ENCODE results near the gene NDUFB7. TPM values are rescaled to one million over a fixed set of nuclear protein-coding genes. Genes with fewer than 3 reads are reported as not detected.
"Not testable (repeated sequence)": the region's sequence is repeated elsewhere in the genome, so short reads cannot be mapped to it uniquely, and the experiment has no call there.

NDUFB7 gene
- total RNA-seq, 1 donor from 2014 or later, result 375 TPM

DNA sequence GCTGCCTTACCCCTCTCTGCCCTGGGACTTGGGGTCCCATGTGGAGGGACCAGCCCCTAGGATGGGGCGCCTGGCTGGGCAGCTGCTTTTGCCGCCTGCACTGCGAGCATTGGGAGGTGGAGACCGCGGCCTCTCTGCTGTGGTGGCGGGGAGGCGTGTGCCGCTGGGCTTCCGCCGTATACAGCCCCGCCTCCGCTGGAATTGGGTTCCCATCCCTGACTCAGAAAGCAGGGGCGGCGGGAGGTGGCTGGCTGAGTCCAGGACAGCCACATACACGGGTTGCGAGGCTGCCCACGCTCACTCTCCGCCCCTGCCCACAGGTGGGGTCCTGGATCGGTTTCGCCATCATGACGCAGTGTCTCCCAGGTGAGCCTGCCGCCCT is 6.6 kb downstream of the NDUFB7 start:
- TF ChIP-seq POLR2AphosphoS5 (IDR thresholded peaks at IDR 0.05; ENCODE audit: insufficient read depth in 1 of 2, low read depth in 1 of 2) (peak in 1 of 2 donors; percentile 24), POLR2A (IDR thresholded peaks at IDR 0.05) (no peak)
- TF ChIP-seq, protein P1, sequence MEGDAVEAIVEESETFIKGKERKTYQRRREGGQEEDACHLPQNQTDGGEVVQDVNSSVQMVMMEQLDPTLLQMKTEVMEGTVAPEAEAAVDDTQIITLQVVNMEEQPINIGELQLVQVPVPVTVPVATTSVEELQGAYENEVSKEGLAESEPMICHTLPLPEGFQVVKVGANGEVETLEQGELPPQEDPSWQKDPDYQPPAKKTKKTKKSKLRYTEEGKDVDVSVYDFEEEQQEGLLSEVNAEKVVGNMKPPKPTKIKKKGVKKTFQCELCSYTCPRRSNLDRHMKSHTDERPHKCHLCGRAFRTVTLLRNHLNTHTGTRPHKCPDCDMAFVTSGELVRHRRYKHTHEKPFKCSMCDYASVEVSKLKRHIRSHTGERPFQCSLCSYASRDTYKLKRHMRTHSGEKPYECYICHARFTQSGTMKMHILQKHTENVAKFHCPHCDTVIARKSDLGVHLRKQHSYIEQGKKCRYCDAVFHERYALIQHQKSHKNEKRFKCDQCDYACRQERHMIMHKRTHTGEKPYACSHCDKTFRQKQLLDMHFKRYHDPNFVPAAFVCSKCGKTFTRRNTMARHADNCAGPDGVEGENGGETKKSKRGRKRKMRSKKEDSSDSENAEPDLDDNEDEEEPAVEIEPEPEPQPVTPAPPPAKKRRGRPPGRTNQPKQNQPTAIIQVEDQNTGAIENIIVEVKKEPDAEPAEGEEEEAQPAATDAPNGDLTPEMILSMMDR (IDR thresholded peaks at IDR 0.05), result no peak
- Histone ChIP-seq H3K9me3 (no peaks in the 10 kb centered on the region), H3K36me3 (peaks cover 0 to 27% of the 10 kb centered on the region in 2 donors), H3K4me3 (no peak overlapping the region), H3K27me3 (no peaks in the 10 kb centered on the region), H3K27ac (no peak overlapping the region), H3K4me1 (peaks cover 53% of the 10 kb centered on the region)
- no peak for DNase-seq (ENCODE audit: extremely low spot score in 2 of 2)
- intact Hi-C loops (cut with DNase I), result no loop called here

DNA sequence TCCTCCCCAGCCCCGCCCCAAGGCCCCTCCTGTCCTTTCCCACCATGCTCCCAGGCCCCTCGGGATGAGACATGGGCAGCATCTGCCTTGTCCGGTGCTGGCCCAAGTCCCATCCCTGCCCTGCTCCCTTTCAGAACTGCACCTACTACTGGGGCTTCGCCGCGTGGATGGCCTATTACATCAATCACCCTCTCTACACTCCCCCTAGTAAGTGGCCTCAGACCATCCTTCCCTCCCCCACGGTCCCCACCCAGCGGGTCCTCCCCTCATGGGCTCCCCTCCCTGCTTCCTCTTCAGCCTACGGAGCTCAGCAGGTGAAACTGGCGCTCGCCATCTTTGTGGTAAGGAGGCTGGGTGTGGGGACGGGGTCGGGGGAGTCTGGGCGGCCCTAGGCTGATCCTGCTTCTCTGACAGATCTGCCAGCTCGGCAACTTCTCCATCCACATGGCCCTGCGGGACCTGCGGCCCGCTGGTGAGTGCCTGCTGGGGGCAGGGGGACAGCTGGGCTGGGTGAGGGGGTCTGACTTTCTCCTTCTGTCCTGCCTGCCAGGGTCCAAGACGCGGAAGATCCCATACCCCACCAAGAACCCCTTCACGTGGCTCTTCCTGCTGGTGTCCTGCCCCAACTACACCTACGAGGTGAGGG is 7.1 kb downstream of the NDUFB7 start:
- DNase-seq (ENCODE audit: extremely low spot score in 2 of 2); H3K9me3 ChIP-seq; intact Hi-C loops (cut with DNase I); H3K4me3 ChIP-seq; H3K27ac ChIP-seq; H3K27me3 ChIP-seq: not testable (repeated sequence)
- H3K4me1 ChIP-seq, result peaks cover 53% of the 10 kb centered on the region
- H3K36me3 ChIP-seq, result peaks cover 0 to 27% of the 10 kb centered on the region in 2 donors

DNA sequence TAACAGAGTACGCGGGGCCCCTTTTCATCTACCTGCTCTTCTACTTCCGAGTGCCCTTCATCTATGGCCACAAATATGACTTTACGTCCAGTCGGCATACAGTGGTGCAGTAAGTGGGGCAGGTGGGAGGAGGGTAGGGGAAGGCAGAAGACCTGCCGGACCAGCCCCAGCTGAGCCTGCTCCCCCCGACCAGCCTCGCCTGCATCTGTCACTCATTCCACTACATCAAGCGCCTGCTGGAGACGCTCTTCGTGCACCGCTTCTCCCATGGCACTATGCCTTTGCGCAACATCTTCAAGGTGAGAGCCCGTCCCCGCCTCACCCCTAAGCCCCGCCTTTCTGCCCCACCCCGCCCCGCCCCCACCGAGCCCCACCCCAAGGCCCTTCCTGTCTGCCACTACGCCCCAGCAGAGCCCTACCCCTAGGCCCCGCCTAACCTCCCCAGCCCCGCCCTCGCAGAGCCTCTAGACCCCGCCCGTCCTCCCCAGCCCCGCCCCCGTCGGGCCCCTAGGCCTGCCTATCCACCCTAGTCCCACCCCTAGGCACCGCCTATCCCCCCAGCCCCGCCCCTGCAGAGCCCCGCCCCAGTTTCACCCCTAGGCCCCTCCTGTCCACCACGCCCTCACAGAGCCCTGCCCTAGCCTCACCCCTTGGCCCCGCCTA is 7.7 kb downstream of the NDUFB7 start:
- DNase-seq (ENCODE audit: extremely low spot score in 2 of 2), result no peak
- H3K9me3 ChIP-seq, result no peaks in the 10 kb centered on the region
- no peaks in the 10 kb centered on the region for H3K27me3 ChIP-seq
- H3K4me1 ChIP-seq, result peaks cover 51% of the 10 kb centered on the region
- H3K36me3 ChIP-seq, result peaks cover 0 to 27% of the 10 kb centered on the region in 2 donors
- intact Hi-C loops (cut with DNase I), result no loop called here
- no peak overlapping the region for H3K27ac ChIP-seq
- TF ChIP-seq, protein P1 (IDR thresholded peaks at IDR 0.05), result no peak
- TF ChIP-seq POLR2A (IDR thresholded peaks at IDR 0.05) (no peak), POLR2AphosphoS5 (IDR thresholded peaks at IDR 0.05; ENCODE audit: insufficient read depth in 1 of 2, low read depth in 1 of 2) (no peak)
- H3K4me3 ChIP-seq, result no peak overlapping the region

DNA sequence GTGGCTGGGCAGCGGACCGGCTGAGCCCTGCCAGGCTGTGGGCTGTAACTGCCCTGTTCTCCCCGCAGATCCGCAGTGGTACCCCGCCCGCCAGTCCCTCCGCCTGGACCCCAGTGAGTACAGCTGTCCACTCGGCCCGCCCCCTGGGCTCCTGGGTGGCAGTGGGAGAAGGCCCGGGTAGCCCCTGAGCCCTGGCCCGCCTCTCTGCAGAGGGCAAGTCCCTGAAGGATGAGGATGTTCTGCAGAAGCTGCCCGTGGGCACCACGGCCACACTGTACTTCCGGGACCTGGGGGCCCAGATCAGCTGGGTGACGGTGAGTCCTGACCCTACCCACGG is 8.3 kb downstream of the NDUFB7 start:
- no peaks in the 10 kb centered on the region for H3K27me3 ChIP-seq
- intact Hi-C loops (cut with DNase I), result no loop called here
- H3K4me1 ChIP-seq, result peaks cover 51% of the 10 kb centered on the region
- DNase-seq (ENCODE audit: extremely low spot score in 2 of 2), result no peak
- peaks cover 0 to 27% of the 10 kb centered on the region in 2 donors for H3K36me3 ChIP-seq
- TF ChIP-seq POLR2AphosphoS5 (IDR thresholded peaks at IDR 0.05; ENCODE audit: insufficient read depth in 1 of 2, low read depth in 1 of 2) (no peak), POLR2A (IDR thresholded peaks at IDR 0.05) (no peak)
- TF ChIP-seq, protein P1 (IDR thresholded peaks at IDR 0.05), result no peak
- H3K9me3 ChIP-seq, result no peaks in the 10 kb centered on the region
- no peak overlapping the region for H3K4me3 ChIP-seq
- H3K27ac ChIP-seq, result no peak overlapping the region

DNA sequence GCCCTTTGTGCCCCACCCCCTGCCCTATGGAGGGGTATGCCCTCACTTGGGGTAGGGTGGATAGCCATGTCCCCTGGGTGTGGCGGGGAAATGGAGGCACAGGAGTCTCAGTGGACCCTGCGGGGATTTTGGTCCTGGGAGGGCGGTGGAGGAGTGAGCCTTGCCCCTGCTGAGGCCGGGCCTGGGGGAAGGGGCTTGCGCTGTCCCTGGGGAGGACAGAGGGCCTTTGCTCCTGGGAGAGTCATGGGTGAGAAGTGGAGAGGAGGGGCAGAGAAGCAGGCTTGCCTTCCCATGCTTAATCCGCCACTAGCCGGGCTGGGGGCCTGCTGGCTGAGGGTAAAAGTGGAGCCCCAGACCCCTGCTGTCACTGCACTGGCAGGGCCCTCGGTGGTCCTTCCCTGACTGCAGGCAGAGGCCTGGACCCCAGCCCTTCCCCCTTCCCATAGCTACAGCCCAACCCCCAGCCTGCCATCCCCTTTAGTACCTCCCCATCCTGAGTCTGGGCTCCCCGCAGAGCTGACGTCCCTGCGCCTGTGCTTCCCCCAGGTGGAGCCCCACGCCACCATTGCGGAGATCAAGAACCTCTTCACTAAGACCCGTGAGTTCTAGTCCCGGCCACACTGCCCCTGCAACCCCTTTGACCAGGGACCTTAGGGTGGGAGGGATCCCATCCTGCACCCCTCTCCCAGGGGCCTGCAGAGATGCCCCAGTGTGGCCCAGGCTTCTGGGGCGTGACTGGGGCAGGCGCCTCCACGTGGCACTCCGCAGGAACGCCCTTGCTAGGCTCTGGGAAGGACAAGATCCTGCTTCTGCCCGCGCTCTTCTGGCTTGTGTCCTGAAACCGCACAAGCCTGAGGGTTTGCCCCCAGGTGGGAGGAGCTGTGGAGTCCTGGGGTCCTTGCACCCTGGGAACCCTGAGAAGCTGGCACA is 8.9 kb downstream of the NDUFB7 start:
- H3K27me3 ChIP-seq, result no peaks in the 10 kb centered on the region
- intact Hi-C loops (cut with DNase I), result no loop called here
- peaks cover 57% of the 10 kb centered on the region for H3K4me1 ChIP-seq
- peaks cover 0 to 27% of the 10 kb centered on the region in 2 donors for H3K36me3 ChIP-seq
- H3K27ac ChIP-seq, result peak overlapping the region; percentile 69
- no peak for DNase-seq (ENCODE audit: extremely low spot score in 2 of 2)
- no peak overlapping the region for H3K4me3 ChIP-seq
- TF ChIP-seq POLR2A (IDR thresholded peaks at IDR 0.05) (no peak), POLR2AphosphoS5 (IDR thresholded peaks at IDR 0.05; ENCODE audit: insufficient read depth in 1 of 2, low read depth in 1 of 2) (no peak)
- TF ChIP-seq, protein P1 (IDR thresholded peaks at IDR 0.05), result no peak
- no peaks in the 10 kb centered on the region for H3K9me3 ChIP-seq
